HG02938 (cell line): ENCODE measurements around the gene HMOX2.

ENCODE experiments used
- ATAC-seq: cut with Tn5 transposase; IDR thresholded peaks from one replicate; pipeline ENCODE4 v1.9.1; 2021; ENCODE audit warnings: mild to moderate bottlenecking, moderate library complexity; ENCODE audit not compliant: unreplicated experiment

The HMOX2 gene

GRCh38 chr16:4475880-4476788 is at the start of gene HMOX2:
TSS of gene HMOX2 (plus strand) at chr16:4476398. CDS start at chr16:4505525, 29,127 bp downstream.
- peak; percentile 70 for ATAC-seq

GRCh38 chr16:4426722-4427372 is 49.4 kb upstream of the HMOX2 start:
- ATAC-seq, result no peak

GRCh38 chr16:4428500-4428899 is 47.7 kb upstream of the HMOX2 start:
- no peak for ATAC-seq

GRCh38 chr16:4431023-4431422 is 45.2 kb upstream of the HMOX2 start:
- ATAC-seq, result no peak

GRCh38 chr16:4433228-4433627 is 43.0 kb upstream of the HMOX2 start:
- no peak for ATAC-seq

GRCh38 chr16:4433914-4434787 is 42.0 kb upstream of the HMOX2 start:
- no peak for ATAC-seq

GRCh38 chr16:4435337-4436067 is 40.7 kb upstream of the HMOX2 start:
- ATAC-seq, result no peak

- ATAC-seq, result no peak
Observed at GRCh38 chr16:4437366-4437765, 38.8 kb upstream of the HMOX2 start.

- no peak for ATAC-seq
Observed at GRCh38 chr16:4442371-4442770, 33.8 kb upstream of the HMOX2 start.

- ATAC-seq, result no peak
Observed at GRCh38 chr16:4443271-4443670, 32.9 kb upstream of the HMOX2 start.

GRCh38 chr16:4443986-4444385 is 32.2 kb upstream of the HMOX2 start:
- ATAC-seq, result no peak

- no peak for ATAC-seq
Observed at GRCh38 chr16:4450430-4450829, 25.8 kb upstream of the HMOX2 start.

- no peak for ATAC-seq
Observed at GRCh38 chr16:4450931-4451519, 25.2 kb upstream of the HMOX2 start.

- ATAC-seq, result no peak
Observed at GRCh38 chr16:4452674-4453073, 23.5 kb upstream of the HMOX2 start.

- ATAC-seq, result no peak
Observed at GRCh38 chr16:4454623-4455022, 21.6 kb upstream of the HMOX2 start.

- no peak for ATAC-seq
Observed at GRCh38 chr16:4455081-4455480, 21.1 kb upstream of the HMOX2 start.

GRCh38 chr16:4455951-4456350 is 20.2 kb upstream of the HMOX2 start:
- ATAC-seq, result no peak

- ATAC-seq, result no peak
Observed at GRCh38 chr16:4460936-4461249, 15.3 kb upstream of the HMOX2 start.

GRCh38 chr16:4461250-4462085 is 14.7 kb upstream of the HMOX2 start:
- ATAC-seq, result no peak
